ENCODE results near the gene GLYAT.

GLYAT gene

GRCh38 chr11:58731819-58732218, at the start of gene GLYAT:
Gene GLYAT (minus strand): TSS chr11:58731943. CDS start chr11:58724496, 7,447 bp downstream.
- DNase-seq (ENCODE audit: low read depth in 2 of 2), result no peak

GRCh38 chr11:58781345-58781744, 49.6 kb upstream of the GLYAT start:
- no peak for DNase-seq (ENCODE audit: low read depth in 2 of 2)

- no peak for DNase-seq (ENCODE audit: low read depth in 2 of 2)
These were observed 48.8 kb upstream of the GLYAT start for GRCh38 chr11:58780578-58780977.

GRCh38 chr11:58776891-58777710, 45.4 kb upstream of the GLYAT start:
- DNase-seq (ENCODE audit: low read depth in 2 of 2), result no peak

GRCh38 chr11:58775066-58775708, 43.4 kb upstream of the GLYAT start:
- DNase-seq (ENCODE audit: low read depth in 2 of 2), result no peak

GRCh38 chr11:58774164-58774593, 42.4 kb upstream of the GLYAT start:
- no peak for DNase-seq (ENCODE audit: low read depth in 2 of 2)

- DNase-seq (ENCODE audit: low read depth in 2 of 2), result no peak
These were observed 41.6 kb upstream of the GLYAT start for GRCh38 chr11:58773337-58773736.

GRCh38 chr11:58772329-58773285, 40.9 kb upstream of the GLYAT start:
- DNase-seq (ENCODE audit: low read depth in 2 of 2), result no peak

GRCh38 chr11:58771458-58771855, 39.7 kb upstream of the GLYAT start:
- no peak for DNase-seq (ENCODE audit: low read depth in 2 of 2)

- DNase-seq (ENCODE audit: low read depth in 2 of 2), result no peak
These were observed 39.1 kb upstream of the GLYAT start for GRCh38 chr11:58770627-58771457.

- DNase-seq (ENCODE audit: low read depth in 2 of 2), result no peak
These were observed 38.4 kb upstream of the GLYAT start for GRCh38 chr11:58770166-58770565.

GRCh38 chr11:58769308-58769707, 37.6 kb upstream of the GLYAT start:
- DNase-seq (ENCODE audit: low read depth in 2 of 2), result no peak

GRCh38 chr11:58768137-58768536, 36.4 kb upstream of the GLYAT start:
- no peak for DNase-seq (ENCODE audit: low read depth in 2 of 2)

- no peak for DNase-seq (ENCODE audit: low read depth in 2 of 2)
These were observed 33.3 kb upstream of the GLYAT start for GRCh38 chr11:58765078-58765477.

GRCh38 chr11:58763120-58763490, 31.4 kb upstream of the GLYAT start:
- DNase-seq (ENCODE audit: low read depth in 2 of 2), result no peak

GRCh38 chr11:58762284-58763119, 30.8 kb upstream of the GLYAT start:
- no peak for DNase-seq (ENCODE audit: low read depth in 2 of 2)

GRCh38 chr11:58757439-58757838, 25.7 kb upstream of the GLYAT start:
- DNase-seq (ENCODE audit: low read depth in 2 of 2), result no peak

- no peak for DNase-seq (ENCODE audit: low read depth in 2 of 2)
These were observed 14.1 kb upstream of the GLYAT start for GRCh38 chr11:58745705-58746364.

GRCh38 chr11:58744988-58745704, 13.4 kb upstream of the GLYAT start:
- no peak for DNase-seq (ENCODE audit: low read depth in 2 of 2)
